Panc1 (cell line): ENCODE results near the gene CNNM2. TPM values are rescaled to one million over a fixed set of nuclear protein-coding genes. Genes with fewer than 3 reads are reported as not detected.

Source experiments
- ATAC-seq: fragments of 200-7000 bp; cut with Tn5 transposase; 2 replicates; pipeline ENCODE4 v1.9.1; 2020; ENCODE audit warnings: mild to moderate bottlenecking, moderate library complexity
- BruUV-seq: library from RNA; stranded (reverse); fragments of 400-500 nt; replicated peaks from 2 replicates; lab custom pipeline; 2021; lab: Mats Ljungman, UMichigan
- CTCF ChIA-PET: fragments of 300-600 bp; sonication (Branson Sonifier 250); formaldehyde crosslinking; loops from one replicate; lab custom pipeline; 2022; ENCODE audit warnings: antibody characterized with exemption; lab: Charles Lee
- POLR2A ChIA-PET: fragments of 300-600 bp; sonication (Branson Sonifier 250); formaldehyde crosslinking; loops from one replicate; lab custom pipeline; 2022; ENCODE audit warnings: antibody characterized with exemption; lab: Charles Lee
- DNase-seq: peaks from one replicate; pipeline ENCODE4 v3.0.0-alpha.2; 2010; ENCODE audit warnings: low read depth, low spot score
- H3K27ac ChIP-seq: 2 replicates; pipeline ENCODE4 v1.5.1; 2011; ENCODE audit warnings: mild to moderate bottlenecking, low read length, inconsistent platforms
- H3K27me3 ChIP-seq: fragments of 200-500 bp; sonication (Bioruptor generic); 2 replicates; pipeline ENCODE4 v1.6.0; 2014; ENCODE audit warnings: low read length, inconsistent platforms; ENCODE audit not compliant: control insufficient read depth, insufficient read depth
- H3K36me3 ChIP-seq: fragments of 200-500 bp; sonication (Bioruptor generic); 2 replicates; pipeline ENCODE4 v1.5.1; 2014; ENCODE audit warnings: inconsistent platforms, mild to moderate bottlenecking, low read length, moderate library complexity; ENCODE audit not compliant: control insufficient read depth, insufficient read depth
- H3K4me1 ChIP-seq: 2 replicates; pipeline ENCODE4 v1.5.1; 2011; ENCODE audit warnings: inconsistent platforms, mild to moderate bottlenecking, low read length, moderate library complexity; ENCODE audit not compliant: control insufficient read depth, insufficient read depth
- H3K4me3 ChIP-seq, 2 experiments: 2 replicates each; pipeline ENCODE4 v1.5.1; 2011 to 2012; ENCODE audit warnings: low read depth in 2 of 2, low read length in 2 of 2, mild to moderate bottlenecking in 2 of 2, inconsistent platforms in 1 of 2, moderate library complexity in 1 of 2
- H3K9me3 ChIP-seq: fragments of 200-500 bp; sonication (Bioruptor generic); 2 replicates; pipeline ENCODE4 v1.5.1; 2014; ENCODE audit warnings: low read depth, mild to moderate bottlenecking, inconsistent platforms, low read length, moderate library complexity; ENCODE audit not compliant: control insufficient read depth, insufficient read depth
- CTCF ChIP-seq: fragments of 450-650 bp; IDR thresholded peaks from 2 replicates; pipeline ENCODE4 v1.5.1; 2017; ENCODE audit warnings: mild to moderate bottlenecking
- POLR2AphosphoS5 ChIP-seq: IDR thresholded peaks from 2 replicates; pipeline ENCODE4 v1.6.1; 2012; ENCODE audit warnings: mild to moderate bottlenecking, low read depth, low read length, moderate library complexity
- REST ChIP-seq, 2 experiments: IDR thresholded peaks; 2 replicates each; pipeline ENCODE4 v1.6.1; 2011 to 2012; ENCODE audit warnings: low read depth in 2 of 2, control low read depth in 1 of 2, low read length in 1 of 2, mild to moderate bottlenecking in 1 of 2, moderate library complexity in 1 of 2; ENCODE audit not compliant: insufficient read depth in 1 of 2
- SIN3A ChIP-seq: IDR thresholded peaks from 2 replicates; pipeline ENCODE4 v1.6.1; 2012; ENCODE audit warnings: low read depth, mild to moderate bottlenecking, low read length, moderate library complexity, borderline replicate concordance; ENCODE audit not compliant: insufficient read depth
- TCF7L2 ChIP-seq: IDR thresholded peaks from 2 replicates; pipeline ENCODE4 v1.6.1; 2011; ENCODE audit warnings: mild to moderate bottlenecking, low read depth, low read length, inconsistent platforms
- in situ Hi-C: cut with HindIII; loops from 2 replicates; pipeline ENCODE4 v1.10.0; 2016; ENCODE audit warnings: low sequenced_read_pairs, low pct_unique_long_range_greater_than_20kb
- intact Hi-C: fragments of 100-400 bp; cut with micrococcal nuclease; formaldehyde crosslinking; loops from one replicate; pipeline ENCODE4 v1.10.0; 2022; ENCODE audit not compliant: unreplicated experiment
- total RNA-seq: library from RNA; stranded (reverse); gene quantifications from one replicate; pipeline ENCODE4 v1.2.1, GENCODE V29; 2021; ENCODE audit not compliant: unreplicated experiment

The CNNM2 gene
- total RNA-seq, 1 experiment from 2014 or later, result 27.1 TPM

- POLR2A ChIA-PET, result no interaction called here
- no TSS peak for BruUV-seq
- H3K36me3 ChIP-seq, result peaks cover under 1% of the 10 kb centered on the region; the same call in 1 of the 2 replicates
- H3K4me1 ChIP-seq, result no peaks in the 10 kb centered on the region
- no peaks in the 10 kb centered on the region for H3K27me3 ChIP-seq
- intact Hi-C loops (no loop called here), in situ Hi-C loops (no loop called here)
- H3K4me3 ChIP-seq, result no peak overlapping the region
- CTCF ChIA-PET, result interaction anchor here (0.6 kb wide), 1 partner anchor 164 kb away, joined by 5 read pairs; no protein-coding TSS in a partner anchor
- ATAC-seq (no peak), DNase-seq (no peak)
- H3K9me3 ChIP-seq, result no peaks in the 10 kb centered on the region
- H3K27ac ChIP-seq, result no peak overlapping the region
- TF ChIP-seq TCF7L2 (no peak), CTCF (no peak), REST (IDR thresholded peaks at IDR 0.05; ENCODE audit: insufficient read depth in 1 of 2, low read depth in 2 of 2, low read length in 1 of 2) (no peak), SIN3A (no peak), POLR2AphosphoS5 (no peak; the same call in 1 of the 2 replicates)
These were observed 160.6 kb downstream of the CNNM2 start for GRCh38 chr10:103078676-103079075.

GRCh38 chr10:103079100-103079499 lies 161.0 kb downstream of the CNNM2 start:
- in situ Hi-C loops (no loop called here), intact Hi-C loops (no loop called here)
- ATAC-seq (no peak), DNase-seq (no peak)
- TF ChIP-seq POLR2AphosphoS5 (peak; percentile 20; the same call in 1 of the 2 replicates), CTCF (no peak)
- Histone ChIP-seq H3K4me3 (no peak overlapping the region), H3K9me3 (no peaks in the 10 kb centered on the region), H3K27me3 (no peaks in the 10 kb centered on the region), H3K4me1 (no peaks in the 10 kb centered on the region), H3K27ac (no peak overlapping the region), H3K36me3 (peaks cover 4% of the 10 kb centered on the region; the same call in 1 of the 2 replicates)
- CTCF ChIA-PET, result interaction anchor here (0.6 kb wide), 1 partner anchor 163 kb away, joined by 5 read pairs; no protein-coding TSS in a partner anchor
- no TSS peak for BruUV-seq
- POLR2A ChIA-PET, result no interaction called here
